GM19438 (cell line): ENCODE measurements around the gene LIG4.
"Not testable (repeated sequence)": the region's sequence is repeated elsewhere in the genome, so short reads cannot be mapped to it uniquely, and the experiment has no call there.

ENCODE experiments used
- ATAC-seq: cut with Tn5 transposase; IDR thresholded peaks from one replicate; pipeline ENCODE4 v1.9.1; 2021; ENCODE audit warnings: low read depth; ENCODE audit not compliant: unreplicated experiment

LIG4 gene

GRCh38 chr13:108215436-108215835 is at the start of gene LIG4:
TSS of gene LIG4 (minus strand) at chr13:108215536. CDS start at chr13:108211268, 4,268 bp downstream.
- peak; percentile 51 for ATAC-seq

GRCh38 chr13:108263621-108264355 is 48.5 kb upstream of the LIG4 start:
- no peak for ATAC-seq

GRCh38 chr13:108257248-108257647 is 41.9 kb upstream of the LIG4 start:
- ATAC-seq = no peak

GRCh38 chr13:108249150-108249549 is 33.8 kb upstream of the LIG4 start:
- no peak for ATAC-seq

GRCh38 chr13:108230377-108230776 is 15.0 kb upstream of the LIG4 start:
- ATAC-seq = no peak

- no peak for ATAC-seq
Measured at GRCh38 chr13:108227651-108228272, 12.4 kb upstream of the LIG4 start.

- no peak for ATAC-seq
Measured at GRCh38 chr13:108226184-108226583, 10.8 kb upstream of the LIG4 start.

GRCh38 chr13:108225440-108225839 is 10.1 kb upstream of the LIG4 start:
- ATAC-seq = peak; percentile 56

DNA sequence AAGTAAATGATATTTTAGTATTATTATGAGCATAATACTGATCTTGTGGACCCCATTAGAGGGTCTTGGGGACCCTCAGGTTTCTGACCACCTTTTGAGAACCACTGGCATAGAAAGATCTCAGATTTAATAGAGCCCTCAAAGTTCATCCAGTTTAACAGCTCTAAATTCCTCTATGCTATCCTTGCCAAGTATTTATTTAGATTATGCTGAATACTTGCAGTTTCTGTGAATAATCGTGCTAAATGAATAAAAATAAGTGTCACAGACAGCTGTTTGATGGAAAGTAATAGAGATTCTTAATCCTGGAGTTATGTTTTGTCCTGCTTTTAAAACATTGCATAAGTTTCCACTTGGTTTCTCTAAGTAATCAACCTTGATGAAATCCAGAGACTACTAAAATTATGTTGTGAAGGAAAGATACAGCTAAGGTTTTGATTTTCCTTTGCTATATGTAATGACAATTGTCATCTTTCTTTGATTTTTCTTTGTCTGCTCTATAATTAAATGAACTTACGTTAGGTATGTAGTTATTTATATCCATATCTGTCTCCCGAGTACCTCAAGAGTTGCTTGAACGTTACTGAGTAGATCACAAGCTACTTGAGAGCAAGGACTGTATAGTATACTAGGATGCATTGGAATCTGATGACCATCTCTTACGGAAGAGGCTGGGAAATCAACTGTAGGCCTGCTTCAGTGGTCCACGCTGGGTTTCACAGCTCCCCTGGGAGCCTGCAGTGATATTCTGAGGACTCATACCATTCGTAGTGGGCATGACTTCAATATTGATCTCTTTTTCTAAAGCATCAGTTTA is 8.6 kb upstream of the LIG4 start:
- no peak for ATAC-seq

GRCh38 chr13:108220041-108220440 is 4.7 kb upstream of the LIG4 start:
- no peak for ATAC-seq

GRCh38 chr13:108218044-108218974 is 3.0 kb upstream of the LIG4 start, which contains the start of gene ABHD13:
TSS of gene ABHD13 (plus strand) at chr13:108218392. CDS start at chr13:108229219, 10,827 bp downstream.
- peak; percentile 70 for ATAC-seq

GRCh38 chr13:108217307-108218043 is 2.1 kb upstream of the LIG4 start:
- not testable (repeated sequence) for ATAC-seq

DNA sequence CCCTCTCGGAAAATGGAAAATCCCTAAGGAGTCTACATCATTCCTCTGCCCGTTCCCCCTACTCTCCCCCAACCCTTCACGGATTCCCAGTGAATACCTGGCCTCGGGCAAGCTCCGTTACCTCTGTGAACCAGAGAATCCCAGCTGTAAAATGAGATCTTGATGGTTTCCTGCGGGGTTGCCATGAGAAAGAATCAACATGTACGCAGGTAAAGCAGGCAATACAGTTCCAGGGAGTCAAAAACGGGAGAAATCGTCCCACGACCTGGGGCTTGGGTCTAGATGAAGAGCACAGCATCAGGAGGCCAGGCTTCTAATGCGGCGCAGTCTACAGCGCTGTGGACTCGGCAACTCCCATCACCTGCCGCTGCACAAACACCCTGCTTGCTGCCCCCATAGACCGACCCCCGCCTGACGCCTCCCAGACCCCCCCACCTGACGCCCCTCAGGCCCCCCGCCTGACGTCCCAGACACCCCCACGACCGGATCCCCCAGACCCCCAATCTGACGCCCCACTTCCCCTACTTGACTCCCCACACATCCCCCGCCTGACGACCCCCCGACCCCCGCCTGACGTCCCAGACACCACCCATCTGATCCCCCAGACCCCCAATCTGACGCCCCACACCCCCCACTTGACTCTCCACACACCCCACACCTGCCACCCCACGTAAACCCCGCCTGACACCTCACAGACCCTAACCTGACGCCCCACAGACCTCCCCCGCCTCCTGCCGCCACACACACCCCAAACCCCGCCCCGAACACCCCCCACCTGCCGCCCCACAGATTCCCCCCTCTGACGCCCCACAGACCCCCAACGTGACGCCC is 680 bp downstream of the LIG4 start:
- no peak for ATAC-seq

GRCh38 chr13:108213946-108214345 is 1.4 kb downstream of the LIG4 start:
- no peak for ATAC-seq

GRCh38 chr13:108212886-108213285 is 2.5 kb downstream of the LIG4 start:
- ATAC-seq = peak; percentile 49

DNA sequence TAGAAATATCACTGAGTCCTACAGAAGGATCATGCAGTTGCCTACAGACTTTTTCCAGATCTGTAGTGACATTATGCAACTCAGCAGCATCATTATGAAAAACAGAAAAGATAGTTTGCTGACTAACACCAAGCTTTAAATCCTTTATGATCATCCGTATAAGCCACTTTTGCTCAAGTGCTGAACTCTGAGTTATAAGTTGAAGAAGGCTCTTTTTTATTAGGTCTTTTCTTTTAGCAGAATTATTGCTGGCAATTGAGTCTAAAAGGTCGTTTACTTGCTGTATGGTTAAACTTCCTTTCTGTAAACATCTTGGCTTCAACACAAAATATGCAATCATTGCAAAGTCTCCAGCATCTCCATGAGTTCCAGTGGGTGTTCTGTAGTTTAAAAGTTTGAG is 4.8 kb downstream of the LIG4 start:
- no peak for ATAC-seq

GRCh38 chr13:108200781-108201398 is 14.4 kb downstream of the LIG4 start:
- no peak for ATAC-seq

DNA sequence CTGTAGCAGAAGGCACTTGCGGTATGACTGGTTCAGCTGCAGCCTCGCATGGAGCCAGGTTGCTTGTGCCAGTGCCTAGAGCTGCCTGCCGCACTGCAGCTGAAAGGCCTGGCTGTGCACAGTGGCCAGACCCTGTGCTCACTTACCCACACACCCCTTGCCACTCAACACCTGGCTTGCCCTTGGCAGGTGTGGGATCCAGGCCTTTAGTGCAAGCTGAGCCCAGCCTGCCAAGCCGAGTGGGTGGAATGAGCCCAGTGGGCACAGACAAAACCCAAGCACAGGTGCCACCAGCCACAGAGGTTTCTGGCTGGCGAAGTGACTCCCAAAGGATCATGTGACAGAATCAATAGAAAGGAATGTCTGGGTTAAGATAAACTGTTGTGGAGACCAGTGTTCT is 19.5 kb downstream of the LIG4 start:
- ATAC-seq = no peak
